Fibroblast of the aortic adventitia (primary cell): ENCODE data around the gene ARFGAP1. TPM values are rescaled to one million over a fixed set of nuclear protein-coding genes. Genes with fewer than 3 reads are reported as not detected.

ENCODE experiments used
- DNase-seq: peaks from one replicate; pipeline ENCODE4 v3.0.0-alpha.2; 2010; ENCODE audit warnings: low read depth
- H3K4me3 ChIP-seq: 2 replicates; pipeline ENCODE4 v1.5.1; 2011; ENCODE audit warnings: low read depth, mild to moderate bottlenecking, control low read depth, low read length, moderate library complexity
- CTCF ChIP-seq: IDR thresholded peaks from 2 replicates; pipeline ENCODE4 v1.5.1; 2011; ENCODE audit warnings: mild to moderate bottlenecking, low read length, control low read depth, inconsistent platforms; ENCODE audit not compliant: insufficient read depth
- total RNA-seq: library from RNA; depleted of rRNA; stranded (reverse); fragments of >200 nt; gene quantifications from 2 replicates; pipeline ENCODE4 v1.2.3, GENCODE V29; 2012; ENCODE audit warnings: low replicate concordance

The ARFGAP1 gene
- total RNA-seq, 1 donor, result 45.5 TPM

GRCh38 chr20:63273059-63273579, 506 bp downstream of the ARFGAP1 start:
- peak overlapping the region; percentile 92 for H3K4me3 ChIP-seq
- no peak for DNase-seq
- TF ChIP-seq CTCF, result no peak

GRCh38 chr20:63273635-63274380, 1.2 kb downstream of the ARFGAP1 start:
- TF ChIP-seq CTCF, result no peak
- peak; percentile 67 for DNase-seq
- H3K4me3 ChIP-seq, result peak overlapping the region; percentile 92

GRCh38 chr20:63274381-63275228, 2.0 kb downstream of the ARFGAP1 start:
- H3K4me3 ChIP-seq, result peak overlapping the region; percentile 54
- DNase-seq, result no peak
- no peak for TF ChIP-seq CTCF

- H3K4me3 ChIP-seq, result no peak overlapping the region
- DNase-seq, result no peak
- no peak for TF ChIP-seq CTCF
Observed at GRCh38 chr20:63275825-63276224, 3.2 kb downstream of the ARFGAP1 start.

GRCh38 chr20:63276956-63277355, 4.3 kb downstream of the ARFGAP1 start:
- no peak overlapping the region for H3K4me3 ChIP-seq
- no peak for TF ChIP-seq CTCF
- no peak for DNase-seq

- TF ChIP-seq CTCF, result no peak
- no peak overlapping the region for H3K4me3 ChIP-seq
- no peak for DNase-seq
Observed at GRCh38 chr20:63277466-63278272, 5.1 kb downstream of the ARFGAP1 start.
